ENCODE measurements around the gene PPP5C. TPM values are rescaled to one million over a fixed set of nuclear protein-coding genes. Genes with fewer than 3 reads are reported as not detected.

Gene PPP5C
- total and polyA plus RNA-seq, 2 of the 8 experiments (the other 6 are each of a cell fraction or from before 2014, with no cell fraction given), result 112 to 156 TPM

GRCh38 chr19:46393456-46394401 is 46.8 kb downstream of the PPP5C start:
- Histone ChIP-seq H2AFZ (ENCODE audit: low read length) (no peak overlapping the region), H3K27ac (ENCODE audit: low read depth, low read length) (no peak overlapping the region), H3K4ac (replicated peaks; ENCODE audit: insufficient read length, low read depth, low read length) (no peak overlapping the region), H3K56ac (replicated peaks; ENCODE audit: insufficient read length, low read depth, low read length) (no peak overlapping the region), H2BK12ac (ENCODE audit: low read depth, low read length) (no peak overlapping the region), H2AK5ac (ENCODE audit: low read depth, low read length) (no peak overlapping the region), H4K8ac (ENCODE audit: extremely low read depth, insufficient read depth, low read length) (no peak overlapping the region; the same call in 1 of the 2 replicates), H3K36me3 (ENCODE audit: control insufficient read depth in 2 of 4, insufficient read depth in 4 of 4, low read length in 3 of 4) (peaks cover 1 to 33% (median 21%) of the 10 kb centered on the region in 4 experiments; a peak in 6 of 8 replicates), H2BK15ac (ENCODE audit: low read length) (no peak overlapping the region), H3K23me2 (ENCODE audit: low read depth, low read length) (no peaks in the 10 kb centered on the region), H4K5ac (ENCODE audit: insufficient read length, low read depth, low read length) (no peak overlapping the region), H2BK20ac (ENCODE audit: low read length) (no peak overlapping the region), H2BK5ac (ENCODE audit: low read depth, low read length) (no peak overlapping the region), H3K4me1 (replicated peaks in 1 of 4; ENCODE audit: control insufficient read depth in 3 of 4, insufficient read depth in 4 of 4, low read length in 3 of 4) (no peaks in the 10 kb centered on the region; a peak in 2 of 7 replicates), H2BK120ac (replicated peaks; ENCODE audit: low read depth, low read length) (no peak overlapping the region), H3K79me1 (ENCODE audit: low read depth, low read length) (no peaks in the 10 kb centered on the region), H3K14ac (ENCODE audit: insufficient read length) (no peak overlapping the region), H3K79me2 (ENCODE audit: control insufficient read depth in 1 of 2, insufficient read depth in 2 of 2, low read length in 2 of 2) (no peaks in the 10 kb centered on the region), H3K4me3 (ENCODE audit: extremely low read depth in 1 of 4, insufficient read depth in 2 of 4, low read depth in 3 of 4, low read length in 4 of 4) (no peak overlapping the region), H4K20me1 (replicated peaks in 1 of 2; ENCODE audit: control insufficient read depth in 1 of 2, insufficient read depth in 2 of 2, low read length in 2 of 2) (peaks cover 0 to 3% of the 10 kb centered on the region in 2 experiments), H3K27me3 (replicated peaks in 1 of 4; ENCODE audit: control insufficient read depth in 3 of 4, extremely low read depth in 1 of 4, insufficient read depth in 3 of 4, low read length in 3 of 4) (no peaks in the 10 kb centered on the region), H3K23ac (ENCODE audit: insufficient read length) (no peak overlapping the region), H3K18ac (ENCODE audit: extremely low read depth, low read length) (no peak overlapping the region), H3K9ac (replicated peaks in 1 of 4; ENCODE audit: extremely low read depth in 1 of 4, low read depth in 3 of 4, low read length in 3 of 4) (no peak overlapping the region), H4K91ac (replicated peaks; ENCODE audit: insufficient read length, low read length) (no peak overlapping the region), H3K9me3 (ENCODE audit: insufficient read depth in 2 of 2, low read depth in 1 of 2, low read length in 1 of 2) (no peaks in the 10 kb centered on the region), H3K4me2 (ENCODE audit: insufficient read depth in 1 of 2, low read depth in 2 of 2, low read length in 2 of 2) (no peak overlapping the region)
- DNase-seq (ENCODE audit: low read depth in 1 of 2, low spot score in 2 of 2) (no peak), FAIRE-seq (no peak)
- POLR2A ChIA-PET (ENCODE audit: partially characterized antibody), result interaction anchor here (0.5 to 3.2 kb wide), 6 partner anchors 9 to 115 kb away, joined by 3 to 15 read pairs (median 3); no protein-coding TSS in a partner anchor
- CTCF ChIA-PET (ENCODE audit: partially characterized antibody), result interaction anchor here (0.9 to 15.2 kb wide), 5 partner anchors 8 to 120 kb away, joined by 3 to 254 read pairs (median 11); no protein-coding TSS in a partner anchor
- 81% methylated on average over 21 of the region's 21 CpGs; no CpG with 5 or more reads in 1 of the 2 experiments for WGBS, 2 experiments (ENCODE audit: extremely low coverage in 1 of 2, insufficient coverage in 1 of 2, insufficient read length in 1 of 2, insufficient replicate concordance in 2 of 2, low coverage in 1 of 2, low lambda C conversion rate in 2 of 2, missing lambda C conversion rate in 1 of 2)
- TF ChIP-seq SIN3A (conservative IDR thresholded peaks at IDR 0.05 in 1 of 2, IDR thresholded peaks at IDR 0.05 in 1 of 2; ENCODE audit: low read depth in 1 of 2, low read length in 2 of 2) (no peak), CHD2 (IDR thresholded peaks at IDR 0.05; ENCODE audit: low read length) (no peak), SP2 (IDR thresholded peaks at IDR 0.05; ENCODE audit: low read length) (no peak), EP300 (IDR thresholded peaks at IDR 0.05; ENCODE audit: borderline replicate concordance in 1 of 2, low read depth in 2 of 2, low read length in 2 of 2) (no peak), CEBPB (IDR thresholded peaks at IDR 0.05; ENCODE audit: low read depth, low read length) (no peak), POLR2AphosphoS5 (IDR thresholded peaks at IDR 0.05; ENCODE audit: low read depth, low read length) (no peak), NANOG (IDR thresholded peaks at IDR 0.05; ENCODE audit: insufficient read depth, low read depth, low read length, poor library complexity, severe bottlenecking) (no peak), CBX5 (IDR thresholded peaks at IDR 0.05; ENCODE audit: low read depth, low read length) (no peak), MAX (IDR thresholded peaks at IDR 0.05) (no peak), RXRA (IDR thresholded peaks at IDR 0.05; ENCODE audit: insufficient read depth, low read depth, low read length) (no peak), MAFK (IDR thresholded peaks at IDR 0.05; ENCODE audit: low read depth, low read length) (no peak)

Measured in H1 (cell line).